Measurements from ENCODE around the gene C9orf72.

DNA sequence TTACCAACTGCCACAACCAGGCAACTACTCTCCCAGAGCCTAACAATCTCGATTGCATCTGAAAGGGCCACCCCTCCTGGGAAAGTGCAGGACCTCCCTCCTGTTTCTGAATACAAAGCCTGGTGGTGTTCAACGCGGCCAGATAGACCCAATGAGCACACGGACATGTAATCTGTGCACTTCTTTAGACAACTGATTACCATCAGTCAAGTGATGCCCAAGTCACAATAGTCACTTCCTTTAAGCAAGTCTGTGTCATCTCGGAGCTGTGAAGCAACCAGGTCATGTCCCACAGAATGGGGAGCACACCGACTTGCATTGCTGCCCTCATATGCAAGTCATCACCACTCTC, 739 bp downstream of the C9orf72 start:
- no peak for TF ChIP-seq CTCF (conservative IDR thresholded peaks at IDR 0.05 in 1 of 2, IDR thresholded peaks at IDR 0.05 in 1 of 2; ENCODE audit: extremely low read depth in 1 of 2, insufficient read depth in 1 of 2, low read depth in 1 of 2, low read length in 2 of 2)
- no peak for TF ChIP-seq EZH2 (IDR thresholded peaks at IDR 0.05; ENCODE audit: borderline replicate concordance, low read length)
